ENCODE data around the gene NAGK. TPM values are rescaled to one million over a fixed set of nuclear protein-coding genes. Genes with fewer than 3 reads are reported as not detected.

NAGK gene
- total and polyA plus RNA-seq, 9 of the 15 experiments (the other 6 are each of a cell fraction or from before 2014, with no cell fraction given) = 4.9 to 14.9 (median 10.6) TPM

DNA sequence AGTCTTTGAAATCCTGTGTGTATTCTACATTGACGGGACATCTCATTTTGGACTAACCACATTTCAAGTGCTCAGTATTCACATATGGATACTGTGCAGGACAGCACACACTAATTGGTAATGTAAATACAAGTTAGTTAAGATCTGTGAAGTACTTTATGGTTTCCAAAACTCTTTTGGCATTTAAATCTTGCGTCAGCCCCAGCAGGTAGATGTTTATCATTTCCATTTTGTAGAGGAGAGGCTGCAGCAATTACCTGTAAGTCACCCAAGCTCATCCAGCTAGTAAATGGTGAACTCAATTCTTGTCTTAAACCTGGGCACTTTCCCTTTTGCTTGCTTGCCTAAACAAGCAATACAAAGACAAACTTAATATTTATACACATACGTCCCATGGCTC, 1.6 kb upstream of the NAGK start (continued):
- TF ChIP-seq TCFL5 (CRISPR knock-in tag; conservative IDR thresholded peaks at IDR 0.05) (no peak), NCOA2 (IDR thresholded peaks at IDR 0.05; ENCODE audit: partially characterized antibody in 2 of 2) (no peak), CBFA2T3 (IDR thresholded peaks at IDR 0.05) (no peak), ZNF197 (CRISPR knock-in tag; IDR thresholded peaks at IDR 0.05; ENCODE audit: low read depth) (no peak), HDAC3 (IDR thresholded peaks at IDR 0.05; ENCODE audit: borderline replicate concordance, partially characterized antibody) (no peak)
- TF ChIP-seq, protein P1, sequence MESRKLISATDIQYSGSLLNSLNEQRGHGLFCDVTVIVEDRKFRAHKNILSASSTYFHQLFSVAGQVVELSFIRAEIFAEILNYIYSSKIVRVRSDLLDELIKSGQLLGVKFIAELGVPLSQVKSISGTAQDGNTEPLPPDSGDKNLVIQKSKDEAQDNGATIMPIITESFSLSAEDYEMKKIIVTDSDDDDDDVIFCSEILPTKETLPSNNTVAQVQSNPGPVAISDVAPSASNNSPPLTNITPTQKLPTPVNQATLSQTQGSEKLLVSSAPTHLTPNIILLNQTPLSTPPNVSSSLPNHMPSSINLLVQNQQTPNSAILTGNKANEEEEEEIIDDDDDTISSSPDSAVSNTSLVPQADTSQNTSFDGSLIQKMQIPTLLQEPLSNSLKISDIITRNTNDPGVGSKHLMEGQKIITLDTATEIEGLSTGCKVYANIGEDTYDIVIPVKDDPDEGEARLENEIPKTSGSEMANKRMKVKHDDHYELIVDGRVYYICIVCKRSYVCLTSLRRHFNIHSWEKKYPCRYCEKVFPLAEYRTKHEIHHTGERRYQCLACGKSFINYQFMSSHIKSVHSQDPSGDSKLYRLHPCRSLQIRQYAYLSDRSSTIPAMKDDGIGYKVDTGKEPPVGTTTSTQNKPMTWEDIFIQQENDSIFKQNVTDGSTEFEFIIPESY (CRISPR knock-in tag; IDR thresholded peaks at IDR 0.05) = no peak

DNA sequence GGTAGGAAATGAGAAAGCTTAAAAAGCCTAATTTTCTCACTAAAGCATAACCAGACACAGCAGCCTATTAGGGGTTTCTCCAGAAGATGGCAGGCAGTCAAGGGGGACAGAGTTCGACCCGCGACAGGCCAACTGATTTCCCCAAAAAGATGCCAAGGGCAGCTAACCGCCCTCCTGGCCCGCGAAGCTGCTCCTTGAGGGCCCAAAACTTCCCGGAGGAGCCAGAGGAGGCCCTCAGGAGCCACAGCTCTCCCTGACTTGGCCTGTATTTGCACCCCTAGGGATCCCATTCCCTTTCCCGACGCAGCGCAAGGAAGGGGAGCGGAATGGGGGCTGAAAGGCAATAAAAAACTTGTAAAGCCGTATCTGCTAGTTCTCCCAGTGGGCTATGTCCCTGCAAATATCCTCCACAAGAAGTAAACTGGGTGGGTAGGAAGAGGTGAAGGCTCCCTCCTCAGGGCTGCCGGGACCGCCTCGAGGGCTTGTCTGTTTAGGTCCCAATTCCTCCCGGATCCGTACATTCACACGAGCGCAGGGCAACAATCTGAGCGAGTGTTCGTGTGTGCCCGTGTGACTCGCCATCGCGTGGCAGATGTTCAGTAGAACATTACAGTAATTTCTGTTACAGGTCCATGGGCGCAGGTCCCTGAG, 756 bp upstream of the NAGK start:
- Histone ChIP-seq H3K36me3 (ENCODE audit: control insufficient read depth, insufficient read depth, low read length) (no peaks in the 10 kb centered on the region), H2AFZ (ENCODE audit: low read depth, low read length) (peak overlapping the region; percentile 99), H3K9me1 (ENCODE audit: control insufficient read depth, insufficient read depth, low read length) (no peaks in the 10 kb centered on the region), H3K27ac (ENCODE audit: extremely low read depth, low read depth, low read length) (peak overlapping the region; percentile 85), H4K20me1 (replicated peaks; ENCODE audit: control insufficient read depth, insufficient read depth, low read length) (0 out of 2 replicates have a peak, but pooled peaks cover 3% of the 10 kb centered on the region), H3K9ac (ENCODE audit: insufficient read depth in 1 of 2, low read depth in 2 of 2, low read length in 2 of 2) (peak overlapping the region; percentile 76 to 91), H3K79me2 (ENCODE audit: control insufficient read depth, insufficient read depth, low read length) (peaks cover 10% of the 10 kb centered on the region; the same call in 2 of the 3 replicates), H3K4me3 (peak overlapping the region; percentile 53), H3K4me1 (replicated peaks in 1 of 2; ENCODE audit: control insufficient read depth in 2 of 2, insufficient read depth in 2 of 2, low read length in 2 of 2) (peaks cover 26 to 32% of the 10 kb centered on the region in 2 experiments), H3K4me2 (ENCODE audit: insufficient read depth, low read length) (peak overlapping the region; percentile 92), H3K9me3 (replicated peaks; ENCODE audit: control insufficient read depth, insufficient read depth, low read depth, low read length) (no peaks in the 10 kb centered on the region), H3K27me3 (ENCODE audit: control insufficient read depth in 2 of 2, insufficient read depth in 2 of 2, low read length in 2 of 2) (peaks cover 0 to 6% of the 10 kb centered on the region in 2 experiments; a peak in 1 of 5 replicates)
- POLR2A ChIA-PET = interaction anchor here (0.6 to 1.2 kb wide), 5 partner anchors 8 to 183 kb away, joined by 3 to 4 read pairs (median 3); no protein-coding TSS in a partner anchor
- ATAC-seq (peak; percentile 28), DNase-seq (ENCODE audit: extremely low read depth in 1 of 4, low spot score in 3 of 4) (no peak), FAIRE-seq (no peak)
- CTCF ChIA-PET (ENCODE audit: low intra/inter-chr PET ratio) = no interaction called here
- TSS peak; percentile 94 for BruUV-seq (replicated peaks)
- in situ Hi-C loops (cut with MboI) (no loop called here), intact Hi-C loops (cut with micrococcal nuclease) (loop anchor here (2.0 to 5.0 kb wide), 2 partner anchors 63 to 385 kb away; partner anchors contain the start of genes DYSF, MCEE and MPHOSPH10)
- WGBS (ENCODE audit: insufficient coverage, low coverage, missing lambda C conversion rate) = 53% methylated on average over 25 of the region's 26 CpGs
- TF ChIP-seq JUN (IDR thresholded peaks at IDR 0.05; ENCODE audit: borderline replicate concordance, low read depth, low read length) (no peak), JUN (CRISPR knock-in tag; IDR thresholded peaks at IDR 0.05; ENCODE audit: borderline replicate concordance) (0 out of 2 replicates have a peak, but pooled peaks have one; percentile 43), THRAP3 (IDR thresholded peaks at IDR 0.05; ENCODE audit: borderline replicate concordance) (peak; percentile 84; the same call in 1 of the 2 replicates), ZNF589 (CRISPR knock-in tag; IDR thresholded peaks at IDR 0.05; ENCODE audit: low read depth) (peak; percentile 68; the same call in 1 of the 2 replicates), ZNF766 (CRISPR knock-in tag; conservative IDR thresholded peaks at IDR 0.05) (peak; percentile 73; the same call in 1 of the 2 replicates), HDAC2 (IDR thresholded peaks at IDR 0.05) (peak; percentile 38; the same call in 1 of the 2 replicates)
- TF ChIP-seq, protein P2, sequence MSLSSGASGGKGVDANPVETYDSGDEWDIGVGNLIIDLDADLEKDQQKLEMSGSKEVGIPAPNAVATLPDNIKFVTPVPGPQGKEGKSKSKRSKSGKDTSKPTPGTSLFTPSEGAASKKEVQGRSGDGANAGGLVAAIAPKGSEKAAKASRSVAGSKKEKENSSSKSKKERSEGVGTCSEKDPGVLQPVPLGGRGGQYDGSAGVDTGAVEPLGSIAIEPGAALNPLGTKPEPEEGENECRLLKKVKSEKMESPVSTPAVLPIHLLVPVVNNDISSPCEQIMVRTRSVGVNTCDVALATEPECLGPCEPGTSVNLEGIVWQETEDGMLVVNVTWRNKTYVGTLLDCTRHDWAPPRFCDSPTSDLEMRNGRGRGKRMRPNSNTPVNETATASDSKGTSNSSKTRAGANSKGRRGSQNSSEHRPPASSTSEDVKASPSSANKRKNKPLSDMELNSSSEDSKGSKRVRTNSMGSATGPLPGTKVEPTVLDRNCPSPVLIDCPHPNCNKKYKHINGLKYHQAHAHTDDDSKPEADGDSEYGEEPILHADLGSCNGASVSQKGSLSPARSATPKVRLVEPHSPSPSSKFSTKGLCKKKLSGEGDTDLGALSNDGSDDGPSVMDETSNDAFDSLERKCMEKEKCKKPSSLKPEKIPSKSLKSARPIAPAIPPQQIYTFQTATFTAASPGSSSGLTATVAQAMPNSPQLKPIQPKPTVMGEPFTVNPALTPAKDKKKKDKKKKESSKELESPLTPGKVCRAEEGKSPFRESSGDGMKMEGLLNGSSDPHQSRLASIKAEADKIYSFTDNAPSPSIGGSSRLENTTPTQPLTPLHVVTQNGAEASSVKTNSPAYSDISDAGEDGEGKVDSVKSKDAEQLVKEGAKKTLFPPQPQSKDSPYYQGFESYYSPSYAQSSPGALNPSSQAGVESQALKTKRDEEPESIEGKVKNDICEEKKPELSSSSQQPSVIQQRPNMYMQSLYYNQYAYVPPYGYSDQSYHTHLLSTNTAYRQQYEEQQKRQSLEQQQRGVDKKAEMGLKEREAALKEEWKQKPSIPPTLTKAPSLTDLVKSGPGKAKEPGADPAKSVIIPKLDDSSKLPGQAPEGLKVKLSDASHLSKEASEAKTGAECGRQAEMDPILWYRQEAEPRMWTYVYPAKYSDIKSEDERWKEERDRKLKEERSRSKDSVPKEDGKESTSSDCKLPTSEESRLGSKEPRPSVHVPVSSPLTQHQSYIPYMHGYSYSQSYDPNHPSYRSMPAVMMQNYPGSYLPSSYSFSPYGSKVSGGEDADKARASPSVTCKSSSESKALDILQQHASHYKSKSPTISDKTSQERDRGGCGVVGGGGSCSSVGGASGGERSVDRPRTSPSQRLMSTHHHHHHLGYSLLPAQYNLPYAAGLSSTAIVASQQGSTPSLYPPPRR (CRISPR knock-in tag; IDR thresholded peaks at IDR 0.05; ENCODE audit: borderline replicate concordance) = 0 out of 2 replicates have a peak, but pooled peaks have one; percentile 9

All from K562 (cell line).